ENCODE data around the gene EHD1. TPM values are rescaled to one million over a fixed set of nuclear protein-coding genes. Genes with fewer than 3 reads are reported as not detected.

The EHD1 gene
- total RNA-seq, 1 donor from 2014 or later, result 111 TPM

DNA sequence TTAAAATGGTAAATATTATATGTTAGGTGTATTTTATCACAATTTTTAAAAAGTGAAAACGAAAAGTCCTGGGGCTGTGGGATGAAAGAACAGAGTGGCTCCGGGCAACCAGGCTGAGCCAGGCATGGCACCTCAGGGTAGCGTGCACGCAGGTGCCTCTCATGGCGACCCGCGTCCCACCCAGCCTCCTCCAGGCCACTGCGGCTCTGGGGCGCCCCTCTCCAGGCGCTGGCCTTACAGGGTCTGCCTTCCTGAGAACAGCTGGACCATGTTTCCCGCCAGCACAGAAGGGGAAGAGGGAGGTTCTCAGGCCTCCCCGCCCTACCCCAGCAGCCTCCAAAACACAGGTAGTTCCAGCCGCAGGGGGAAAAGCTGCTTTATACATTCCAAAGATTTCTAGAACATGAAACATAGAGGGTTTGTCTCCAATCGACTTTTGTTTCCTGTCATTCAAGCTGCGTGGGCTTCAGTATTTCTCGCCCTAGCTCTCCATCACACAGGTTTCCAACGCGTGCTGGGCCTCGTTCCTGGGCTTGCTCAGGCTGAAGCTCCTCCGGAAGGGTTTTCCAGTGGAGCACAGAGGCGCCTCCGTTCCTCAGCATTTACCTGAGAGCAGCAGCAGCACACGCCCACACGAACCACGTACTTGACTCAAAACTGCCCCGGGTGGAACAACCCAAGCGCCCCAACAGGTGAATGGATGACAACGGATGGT lies 10.5 kb downstream of the EHD1 start:
- no peak for DNase-seq (ENCODE audit: low spot score)
- TF ChIP-seq, protein P1, sequence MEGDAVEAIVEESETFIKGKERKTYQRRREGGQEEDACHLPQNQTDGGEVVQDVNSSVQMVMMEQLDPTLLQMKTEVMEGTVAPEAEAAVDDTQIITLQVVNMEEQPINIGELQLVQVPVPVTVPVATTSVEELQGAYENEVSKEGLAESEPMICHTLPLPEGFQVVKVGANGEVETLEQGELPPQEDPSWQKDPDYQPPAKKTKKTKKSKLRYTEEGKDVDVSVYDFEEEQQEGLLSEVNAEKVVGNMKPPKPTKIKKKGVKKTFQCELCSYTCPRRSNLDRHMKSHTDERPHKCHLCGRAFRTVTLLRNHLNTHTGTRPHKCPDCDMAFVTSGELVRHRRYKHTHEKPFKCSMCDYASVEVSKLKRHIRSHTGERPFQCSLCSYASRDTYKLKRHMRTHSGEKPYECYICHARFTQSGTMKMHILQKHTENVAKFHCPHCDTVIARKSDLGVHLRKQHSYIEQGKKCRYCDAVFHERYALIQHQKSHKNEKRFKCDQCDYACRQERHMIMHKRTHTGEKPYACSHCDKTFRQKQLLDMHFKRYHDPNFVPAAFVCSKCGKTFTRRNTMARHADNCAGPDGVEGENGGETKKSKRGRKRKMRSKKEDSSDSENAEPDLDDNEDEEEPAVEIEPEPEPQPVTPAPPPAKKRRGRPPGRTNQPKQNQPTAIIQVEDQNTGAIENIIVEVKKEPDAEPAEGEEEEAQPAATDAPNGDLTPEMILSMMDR (IDR thresholded peaks at IDR 0.05), result no peak
- peak overlapping the region; percentile 81 for H3K27ac Mint-ChIP-seq (ENCODE audit: unreplicated experiment)

DNA sequence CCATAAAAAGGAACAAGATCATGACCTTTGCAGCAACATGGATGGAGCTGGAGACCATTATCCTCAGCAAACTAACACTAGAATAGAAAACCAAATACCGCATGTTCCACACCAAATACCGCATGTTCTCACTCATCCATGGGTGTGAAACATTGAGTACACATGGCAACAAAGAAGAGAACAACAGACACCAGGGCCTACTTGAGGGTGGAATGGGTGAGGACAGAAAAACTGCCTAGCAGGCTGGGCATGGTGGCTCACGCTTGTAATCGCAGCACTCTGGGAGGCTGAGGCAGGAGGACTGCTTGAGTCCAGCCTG lies 12.3 kb downstream of the EHD1 start:
- peaks cover 91% of the 10 kb centered on the region for H3K4me1 Mint-ChIP-seq (ENCODE audit: low read depth)
- peaks cover 6% of the 10 kb centered on the region for H3K36me3 Mint-ChIP-seq (ENCODE audit: low read depth)
- TF ChIP-seq, protein P1 (IDR thresholded peaks at IDR 0.05), result no peak
- H3K27ac Mint-ChIP-seq (ENCODE audit: unreplicated experiment), result peak overlapping the region; percentile 94
- no peak for DNase-seq (ENCODE audit: low spot score)
- H3K27me3 Mint-ChIP-seq (ENCODE audit: low read depth), result no peaks in the 10 kb centered on the region
- no peak overlapping the region for H3K4me3 Mint-ChIP-seq (ENCODE audit: unreplicated experiment)
- H3K9me3 Mint-ChIP-seq (ENCODE audit: low read depth), result peaks cover 4% of the 10 kb centered on the region

More for the DNA sequence above, 10.5 kb downstream of the EHD1 start:
- Mint-ChIP-seq H3K27me3 (ENCODE audit: low read depth) (no peaks in the 10 kb centered on the region), H3K4me3 (ENCODE audit: unreplicated experiment) (no peak overlapping the region), H3K36me3 (ENCODE audit: low read depth) (peaks cover 15% of the 10 kb centered on the region), H3K9me3 (ENCODE audit: low read depth) (peaks cover 4% of the 10 kb centered on the region), H3K4me1 (ENCODE audit: low read depth) (peaks cover 92% of the 10 kb centered on the region)

DNA sequence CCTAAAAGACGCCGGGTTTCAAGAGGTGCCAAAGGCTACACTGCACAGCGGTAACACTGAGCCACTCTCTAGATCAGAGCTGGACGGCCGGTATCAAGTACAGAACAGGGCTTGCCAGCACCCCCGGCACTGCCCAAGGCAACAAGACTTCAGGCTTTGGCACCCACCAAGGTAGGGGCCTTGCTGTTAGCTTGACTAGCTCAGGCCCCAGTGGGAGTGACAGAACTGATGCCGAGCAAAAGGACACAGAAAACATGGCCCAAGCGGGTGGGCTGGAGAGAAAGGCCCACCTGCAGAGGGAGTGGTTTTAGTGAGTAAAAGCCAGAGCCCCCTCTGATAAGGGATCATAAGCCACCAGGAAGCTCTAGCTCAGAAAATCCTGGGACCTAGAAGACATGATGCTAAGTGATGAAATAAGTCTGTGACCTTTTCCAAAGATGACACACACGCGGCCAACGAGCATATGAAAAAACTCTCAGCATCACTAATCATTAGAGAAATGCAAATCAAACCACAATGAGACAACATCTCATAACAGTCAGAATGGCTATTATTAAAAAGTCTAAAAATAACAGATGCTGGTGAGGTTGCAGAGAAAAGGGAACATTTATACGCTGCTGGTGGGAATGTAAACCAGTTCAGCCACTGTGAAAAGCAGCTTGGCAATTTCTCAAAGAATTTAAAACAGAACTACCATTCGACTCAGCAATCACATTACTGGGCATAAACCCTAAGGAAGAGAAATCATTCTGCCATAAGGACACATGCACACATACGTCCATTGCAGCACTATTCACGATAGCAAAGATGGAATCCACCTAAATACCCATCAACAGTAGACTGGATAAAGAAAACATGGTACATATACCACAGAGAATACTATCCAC lies 12.9 kb downstream of the EHD1 start:
- TF ChIP-seq, protein P1 (IDR thresholded peaks at IDR 0.05), result peak; percentile 15
- H3K4me3 Mint-ChIP-seq (ENCODE audit: unreplicated experiment), result peak overlapping the region; percentile 31
- peaks cover 4% of the 10 kb centered on the region for H3K9me3 Mint-ChIP-seq (ENCODE audit: low read depth)
- H3K36me3 Mint-ChIP-seq (ENCODE audit: low read depth), result peaks cover 6% of the 10 kb centered on the region
- no peak for DNase-seq (ENCODE audit: low spot score)
- peak overlapping the region; percentile 94 for H3K27ac Mint-ChIP-seq (ENCODE audit: unreplicated experiment)
- peaks cover 86% of the 10 kb centered on the region for H3K4me1 Mint-ChIP-seq (ENCODE audit: low read depth)
- no peaks in the 10 kb centered on the region for H3K27me3 Mint-ChIP-seq (ENCODE audit: low read depth)

DNA sequence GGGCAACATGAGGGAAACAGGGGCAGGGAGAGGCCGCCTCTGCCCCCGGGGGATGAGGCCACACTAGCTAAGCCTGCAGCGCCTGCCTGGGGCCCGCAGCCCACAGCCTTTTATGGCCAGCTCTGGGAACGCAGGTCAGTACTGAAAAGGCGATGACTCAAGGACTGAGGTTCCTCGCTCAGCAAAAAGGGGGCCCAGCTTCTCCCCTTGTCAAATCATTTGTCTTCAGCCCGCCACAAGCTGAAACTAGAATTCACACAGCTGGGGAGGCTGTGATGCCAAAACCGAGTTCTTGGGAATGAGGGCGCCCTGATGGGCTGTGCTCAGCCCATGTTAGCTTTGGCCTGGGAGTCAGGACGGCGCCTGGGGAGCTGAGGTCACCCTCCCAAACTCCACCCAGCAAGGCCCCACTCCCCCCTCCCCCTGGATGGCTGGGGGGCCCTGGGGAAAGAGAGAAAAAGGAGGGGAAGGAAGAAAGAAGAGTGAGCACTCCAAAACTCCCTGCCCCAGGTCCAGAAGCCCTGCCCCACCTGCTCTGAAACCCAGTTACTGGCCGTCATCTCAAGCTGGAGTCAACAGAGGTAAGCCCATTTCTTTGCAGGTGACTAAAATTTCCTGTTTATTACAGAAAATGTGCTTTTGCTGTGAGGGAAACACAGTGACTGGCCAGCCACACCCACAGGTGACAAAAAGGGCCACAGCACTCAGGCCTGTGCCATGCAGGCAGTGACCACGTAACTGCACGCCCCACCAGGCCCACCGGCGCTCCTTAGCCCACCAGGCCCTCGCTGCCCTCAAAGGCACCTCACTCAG lies 13.7 kb downstream of the EHD1 start:
- TF ChIP-seq, protein P1 (IDR thresholded peaks at IDR 0.05), result no peak
- Mint-ChIP-seq H3K9me3 (ENCODE audit: low read depth) (peaks cover 4% of the 10 kb centered on the region), H3K27me3 (ENCODE audit: low read depth) (no peaks in the 10 kb centered on the region), H3K27ac (ENCODE audit: unreplicated experiment) (peak overlapping the region; percentile 94), H3K4me3 (ENCODE audit: unreplicated experiment) (peak overlapping the region; percentile 28), H3K4me1 (ENCODE audit: low read depth) (peaks cover 78% of the 10 kb centered on the region), H3K36me3 (ENCODE audit: low read depth) (peaks cover 8% of the 10 kb centered on the region)
- DNase-seq (ENCODE audit: low spot score), result peak; percentile 81

DNA sequence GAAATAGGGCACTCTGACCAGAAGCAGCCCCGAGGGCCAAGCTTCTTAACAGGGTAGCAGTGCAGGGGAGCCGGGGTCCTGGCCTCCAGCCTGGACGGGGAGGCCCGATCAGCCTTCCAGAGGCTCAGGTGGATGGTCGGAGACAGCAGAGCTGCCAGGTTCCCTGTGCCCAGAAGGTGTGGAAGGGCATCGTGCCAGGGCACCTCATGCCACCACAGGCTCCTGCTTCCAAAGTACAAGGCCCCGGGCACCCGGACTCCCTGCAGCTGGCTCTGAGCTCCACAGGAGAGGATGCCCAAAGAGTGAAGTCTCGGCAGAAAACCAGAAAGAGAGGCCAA lies 14.3 kb downstream of the EHD1 start:
- H3K4me3 Mint-ChIP-seq (ENCODE audit: unreplicated experiment), result peak overlapping the region; percentile 16
- peak overlapping the region; percentile 94 for H3K27ac Mint-ChIP-seq (ENCODE audit: unreplicated experiment)
- peaks cover 4% of the 10 kb centered on the region for H3K9me3 Mint-ChIP-seq (ENCODE audit: low read depth)
- peaks cover 72% of the 10 kb centered on the region for H3K4me1 Mint-ChIP-seq (ENCODE audit: low read depth)
- no peaks in the 10 kb centered on the region for H3K27me3 Mint-ChIP-seq (ENCODE audit: low read depth)
- no peak for DNase-seq (ENCODE audit: low spot score)
- TF ChIP-seq, protein P1 (IDR thresholded peaks at IDR 0.05), result no peak
- peaks cover 8% of the 10 kb centered on the region for H3K36me3 Mint-ChIP-seq (ENCODE audit: low read depth)

Measured in chondrocyte (in vitro differentiated cells).